B cell (primary cell): Measurements from ENCODE around the gene CHRM2. TPM values are rescaled to one million over a fixed set of nuclear protein-coding genes. Genes with fewer than 3 reads are reported as not detected.

ENCODE experiments used
- ATAC-seq: fragments of 200-7000 bp; cut with Tn5 transposase; one replicate; pipeline ENCODE4 v1.10.0; 2021; ENCODE audit warnings: low read depth, mild to moderate bottlenecking, moderate number of reproducible peaks, moderate library complexity
- CTCF ChIA-PET: fragments of 350-600 bp; sonication (Branson Sonifier 250); formaldehyde crosslinking; loops from one replicate; lab custom pipeline; 2021; ENCODE audit warnings: antibody characterized with exemption, inconsistent platforms; lab: Charles Lee
- POLR2A ChIA-PET: fragments of 350-600 bp; sonication (Branson Sonifier 250); formaldehyde crosslinking; loops from one replicate; lab custom pipeline; 2021; ENCODE audit warnings: antibody characterized with exemption; lab: Charles Lee
- DNase-seq: peaks from one replicate; pipeline ENCODE4 v3.0.0; 2013
- H2AFZ ChIP-seq: 2 replicates; pipeline ENCODE4 v1.6.1; 2012; ENCODE audit warnings: mild to moderate bottlenecking, low read depth, low read length; ENCODE audit not compliant: insufficient read depth, poor library complexity, severe bottlenecking
- H3K27ac ChIP-seq, 2 donors: 1 replicate in 1 of 2; 2 replicates in 1 of 2; pipeline ENCODE4 v1.5.1; 2012 to 2013; ENCODE audit warnings: low read length in 2 of 2, mild to moderate bottlenecking in 2 of 2, moderate library complexity in 1 of 2
- H3K27me3 ChIP-seq, 4 experiments: fragments of 200-600 bp in 1 of 4; sonication (generic) in 1 of 4; replicated peaks in 1 of 4; 1 replicate in 2 of 4; 2 replicates in 2 of 4; pipeline versions ENCODE4 v1.6.1 to v1.7.0; 2013 to 2016; ENCODE audit warnings: low read length in 3 of 4, mild to moderate bottlenecking in 2 of 4, mixed read lengths in 1 of 4, moderate library complexity in 1 of 4; ENCODE audit not compliant: insufficient read depth in 4 of 4, control insufficient read depth in 3 of 4; ENCODE audit errors: control extremely low read depth in 1 of 4
- H3K36me3 ChIP-seq, 2 experiments: replicated peaks in 1 of 2; 1 replicate in 1 of 2; 2 replicates in 1 of 2; pipeline versions ENCODE4 v1.6.1 to v1.7.1; 2013; ENCODE audit warnings: low read length in 1 of 2; ENCODE audit not compliant: insufficient read depth in 2 of 2, control insufficient read depth in 1 of 2; ENCODE audit errors: control extremely low read depth in 1 of 2, extremely low read depth in 1 of 2
- H3K4me1 ChIP-seq, 2 donors: fragments of 200-600 bp in 1 of 2; sonication (generic) in 1 of 2; 1 replicate in 1 of 2; 2 replicates in 1 of 2; pipeline versions ENCODE4 v1.5.1 to v1.6.1; 2013 to 2017; ENCODE audit warnings: low read length in 2 of 2; ENCODE audit not compliant: control insufficient read depth in 2 of 2, insufficient read depth in 2 of 2
- H3K4me2 ChIP-seq: replicated peaks from 2 replicates; pipeline ENCODE3; 2012; ENCODE audit warnings: mild to moderate bottlenecking, low read depth, low read length; ENCODE audit not compliant: poor library complexity, severe bottlenecking
- H3K4me3 ChIP-seq, 5 experiments: fragments of 200-600 bp in 1 of 5; sonication (generic) in 1 of 5; 1 replicate in 3 of 5; 2 replicates in 2 of 5; pipeline versions ENCODE4 v1.5.1 to v1.7.0; 2011 to 2016; ENCODE audit warnings: low read length in 4 of 5, mild to moderate bottlenecking in 4 of 5, low read depth in 2 of 5, control low read depth in 1 of 5, moderate library complexity in 1 of 5; ENCODE audit not compliant: insufficient read depth in 1 of 5; ENCODE audit errors: control extremely low read depth in 1 of 5, extremely low read depth in 1 of 5
- H3K79me2 ChIP-seq: fragments of 200-600 bp; sonication (generic); one replicate; pipeline ENCODE4 v1.6.0; 2016; ENCODE audit warnings: low read length; ENCODE audit not compliant: control insufficient read depth, insufficient read depth
- H3K9ac ChIP-seq: fragments of 200-600 bp; sonication (generic); 2 replicates; pipeline ENCODE4 v1.6.1; 2017; ENCODE audit warnings: mild to moderate bottlenecking, low read length, moderate library complexity
- H3K9me3 ChIP-seq, 3 donors: one replicate each; pipeline versions ENCODE4 v1.6.1 to v1.7.1; 2013; ENCODE audit warnings: low read length in 2 of 3; ENCODE audit not compliant: control insufficient read depth in 2 of 3, insufficient read depth in 1 of 3; ENCODE audit errors: control extremely low read depth in 1 of 3
- H4K20me1 ChIP-seq: 2 replicates; pipeline ENCODE4 v1.6.0; 2012; ENCODE audit warnings: mild to moderate bottlenecking, low read length; ENCODE audit not compliant: insufficient read depth, control insufficient read depth, poor library complexity, severe bottlenecking
- H3K27ac Mint-ChIP-seq: one replicate; pipeline ENCODE4 v1.8.0; 2021; ENCODE audit warnings: mixed read lengths
- H3K27me3 Mint-ChIP-seq: one replicate; pipeline ENCODE4 v1.8.0; 2021; ENCODE audit warnings: mixed read lengths
- H3K4me1 Mint-ChIP-seq: one replicate; pipeline ENCODE4 v1.8.0; 2021; ENCODE audit warnings: mixed read lengths
- H3K4me3 Mint-ChIP-seq: one replicate; pipeline ENCODE4 v1.8.0; 2021; ENCODE audit warnings: mixed read lengths
- H3K9me3 Mint-ChIP-seq: one replicate; pipeline ENCODE4 v1.8.0; 2022; ENCODE audit warnings: mixed read lengths; ENCODE audit not compliant: insufficient read depth
- CTCF ChIP-seq: fragments of 200-600 bp; IDR thresholded peaks from one replicate; pipeline ENCODE4 v1.8.0; 2022; ENCODE audit warnings: antibody characterized with exemption, mild to moderate bottlenecking
- EZH2 ChIP-seq: IDR thresholded peaks from 2 replicates; pipeline ENCODE4 v1.6.1; 2012; ENCODE audit warnings: borderline replicate concordance, low read depth, mild to moderate bottlenecking, moderate library complexity, low read length; ENCODE audit not compliant: insufficient read depth, poor library complexity, severe bottlenecking
- WGBS: methylation state at CpG from one replicate; pipeline ENCODE4 v1.1.5; 2013; ENCODE audit warnings: missing lambda C conversion rate; ENCODE audit not compliant: insufficient coverage; 5-methylcytosine and 5-hydroxymethylcytosine counted together
- intact Hi-C: fragments of 100-400 bp; cut with micrococcal nuclease; formaldehyde crosslinking; loops from one replicate; pipeline ENCODE4 v1.10.0; 2022
- polyA plus RNA-seq: library from polyadenylated mRNA; depleted of rRNA; stranded (reverse); fragments of >200 nt; gene quantifications from 2 replicates; pipeline ENCODE4 v1.2.3, GENCODE V29; 2012
- total RNA-seq, 2 donors: library from RNA; stranded (reverse); fragments of 120-200 nt in 1 of 2; gene quantifications; 1 replicate in 1 of 2; 2 replicates in 1 of 2; pipeline versions ENCODE4 v1.2.3 to v1.2.4, GENCODE V29; 2013 to 2022

CHRM2 gene
- total and polyA plus RNA-seq, 2 donors (not counting 1 experiment from before 2014, with no cell fraction given), result not detected

- no peaks in the 10 kb centered on the region for H3K27me3 Mint-ChIP-seq
- POLR2A ChIA-PET, result no interaction called here
- ATAC-seq (no peak), DNase-seq (no peak)
- H3K27ac Mint-ChIP-seq, result no peak overlapping the region
- H3K4me3 Mint-ChIP-seq, result no peak overlapping the region
- Histone ChIP-seq H3K9ac (no peak overlapping the region), H3K27me3 (no peaks in the 10 kb centered on the region), H3K4me1 (no peaks in the 10 kb centered on the region), H3K9me3 (no peaks in the 10 kb centered on the region), H4K20me1 (no peaks in the 10 kb centered on the region), H3K27ac (no peak overlapping the region), H3K79me2 (no peaks in the 10 kb centered on the region), H3K4me2 (no peak overlapping the region), H3K36me3 (no peaks in the 10 kb centered on the region), H3K4me3 (no peak overlapping the region), H2AFZ (no peak overlapping the region)
- CTCF ChIA-PET, result interaction anchor here (0.7 kb wide), 1 partner anchor 272 kb away, joined by 4 read pairs; no protein-coding TSS in a partner anchor
- WGBS, result no CpG with 5 or more reads among the region's 2 CpGs
- intact Hi-C loops, result no loop called here
- no peak for TF ChIP-seq CTCF
- no peak for TF ChIP-seq EZH2
- H3K9me3 Mint-ChIP-seq, result peaks cover 3% of the 10 kb centered on the region
- no peaks in the 10 kb centered on the region for H3K4me1 Mint-ChIP-seq
Observed at GRCh38 chr7:136897676-136898075, 29.2 kb downstream of the CHRM2 start.

- CTCF ChIA-PET, result no interaction called here
- Histone ChIP-seq H4K20me1 (no peaks in the 10 kb centered on the region), H3K4me2 (no peak overlapping the region), H3K27me3 (no peaks in the 10 kb centered on the region), H3K4me1 (no peaks in the 10 kb centered on the region), H2AFZ (no peak overlapping the region), H3K9ac (no peak overlapping the region), H3K79me2 (no peaks in the 10 kb centered on the region), H3K27ac (no peak overlapping the region), H3K9me3 (no peaks in the 10 kb centered on the region), H3K36me3 (no peaks in the 10 kb centered on the region), H3K4me3 (no peak overlapping the region)
- DNase-seq, result no peak
- no peak overlapping the region for H3K27ac Mint-ChIP-seq
- no peak for ATAC-seq
- intact Hi-C loops, result no loop called here
- H3K9me3 Mint-ChIP-seq, result no peaks in the 10 kb centered on the region
- TF ChIP-seq EZH2, result no peak
- H3K27me3 Mint-ChIP-seq, result no peaks in the 10 kb centered on the region
- WGBS, result no CpG with 5 or more reads among the region's 1 CpG
- H3K4me1 Mint-ChIP-seq, result no peaks in the 10 kb centered on the region
- POLR2A ChIA-PET, result no interaction called here
- no peak overlapping the region for H3K4me3 Mint-ChIP-seq
Observed at GRCh38 chr7:136900005-136900404, 31.6 kb downstream of the CHRM2 start.
